BJ (cell line): ENCODE measurements around the gene RAP1GAP. TPM values are rescaled to one million over a fixed set of nuclear protein-coding genes. Genes with fewer than 3 reads are reported as not detected.

Experiments used
- CTCF ChIA-PET: fragments of 350-600 bp; formaldehyde crosslinking; extraction: SDS; loops from one replicate; lab custom pipeline; 2021; ENCODE audit warnings: antibody characterized with exemption, inconsistent platforms; lab: Yijun Ruan, JAX
- POLR2A ChIA-PET: fragments of 300-600 bp; sonication (Branson Sonifier 250); formaldehyde crosslinking; extraction: SDS; loops from one replicate; lab custom pipeline; 2021; ENCODE audit warnings: antibody characterized with exemption; lab: Charles Lee
- DNase-seq: peaks from one replicate; pipeline ENCODE4 v3.0.0-alpha.2; 2011; ENCODE audit warnings: low read depth
- H3K27me3 ChIP-seq: 2 replicates; pipeline ENCODE4 v1.6.0; 2011; ENCODE audit warnings: low read length; ENCODE audit not compliant: control insufficient read depth, insufficient read depth
- H3K36me3 ChIP-seq: 2 replicates; pipeline ENCODE4 v1.5.1; 2011; ENCODE audit warnings: low read length; ENCODE audit not compliant: control insufficient read depth, insufficient read depth
- H3K4me3 ChIP-seq: 2 replicates; pipeline ENCODE4 v1.5.1; 2011; ENCODE audit warnings: low read depth, mild to moderate bottlenecking, control low read depth, low read length
- CTCF ChIP-seq: IDR thresholded peaks from 2 replicates; pipeline ENCODE4 v1.5.1; 2011; ENCODE audit warnings: low read depth, mild to moderate bottlenecking, control low read depth, inconsistent platforms, low read length, moderate library complexity; ENCODE audit not compliant: insufficient read depth
- polyA plus RNA-seq: library from polyadenylated mRNA; depleted of rRNA; stranded (reverse); fragments of >200 nt; gene quantifications from 2 replicates; pipeline ENCODE4 v1.2.3, GENCODE V29; 2011

RAP1GAP gene
- polyA plus RNA-seq, 1 experiment, result 0.16 TPM

DNA sequence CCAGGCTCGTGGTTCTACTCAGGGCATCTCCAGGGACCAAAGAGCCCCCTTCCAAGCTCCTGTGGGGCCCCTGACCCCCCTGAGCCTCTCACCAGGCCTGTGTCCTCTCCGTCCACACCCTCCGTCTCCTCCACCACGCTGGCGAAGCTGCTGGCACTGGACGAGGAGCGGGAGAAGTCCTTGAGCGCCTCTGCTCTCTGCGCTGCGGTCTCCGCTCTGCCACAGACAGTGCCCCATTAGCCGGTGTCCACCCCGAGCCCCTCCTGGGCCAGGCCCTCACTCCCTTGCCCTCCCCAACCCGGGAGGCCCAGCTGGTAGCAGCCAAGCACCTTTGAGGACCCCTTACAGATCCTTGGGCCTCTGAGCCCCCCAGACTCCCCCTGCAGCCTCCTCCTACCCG is 69.8 kb downstream of the RAP1GAP start:
- DNase-seq, result no peak
- ChIA-PET CTCF (interaction anchor here (0.9 kb wide), 1 partner anchor 229 kb away, joined by 3 read pairs; no protein-coding TSS in a partner anchor), POLR2A (no interaction called here)
- Histone ChIP-seq H3K36me3 (no peaks in the 10 kb centered on the region), H3K27me3 (no peaks in the 10 kb centered on the region; the same call in 1 of the 2 replicates), H3K4me3 (no peak overlapping the region)
- TF ChIP-seq CTCF, result no peak

DNA sequence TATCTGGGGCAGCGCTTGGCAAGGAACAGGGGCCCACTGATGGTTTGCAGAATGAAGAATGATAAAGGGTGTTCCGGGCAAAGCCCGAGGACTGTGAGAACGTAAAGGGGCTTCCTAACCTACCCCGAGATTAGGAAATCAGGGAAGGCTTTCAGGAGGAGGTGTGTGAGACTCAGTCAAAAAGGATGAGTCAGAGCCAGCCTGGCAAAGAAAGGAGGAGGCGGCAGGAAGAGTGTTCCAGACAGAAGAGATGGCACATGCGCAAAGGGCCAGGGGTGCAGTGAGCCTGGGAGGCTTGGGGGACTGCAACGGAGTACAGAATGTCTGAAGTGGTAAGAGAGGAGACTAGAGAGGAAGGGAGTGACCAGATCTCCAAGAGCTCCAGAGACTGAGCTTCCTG is 70.3 kb downstream of the RAP1GAP start:
- Histone ChIP-seq H3K4me3 (no peak overlapping the region), H3K27me3 (no peaks in the 10 kb centered on the region; the same call in 1 of the 2 replicates), H3K36me3 (no peaks in the 10 kb centered on the region)
- DNase-seq, result no peak
- TF ChIP-seq CTCF, result no peak
- CTCF ChIA-PET, result interaction anchor here (0.9 kb wide), 1 partner anchor 228 kb away, joined by 3 read pairs; no protein-coding TSS in a partner anchor
- POLR2A ChIA-PET, result no interaction called here

- DNase-seq, result no peak
- Histone ChIP-seq H3K4me3 (no peak overlapping the region), H3K27me3 (no peaks in the 10 kb centered on the region; the same call in 1 of the 2 replicates), H3K36me3 (no peaks in the 10 kb centered on the region)
- ChIA-PET POLR2A (no interaction called here), CTCF (interaction anchor here (0.9 kb wide), 1 partner anchor 228 kb away, joined by 3 read pairs; no protein-coding TSS in a partner anchor)
- no peak for TF ChIP-seq CTCF
Measured at GRCh38 chr1:21598417-21598816, 70.7 kb downstream of the RAP1GAP start.

GRCh38 chr1:21597753-21598152 is 71.4 kb downstream of the RAP1GAP start:
- no peaks in the 10 kb centered on the region for H3K36me3 ChIP-seq
- POLR2A ChIA-PET, result no interaction called here
- no peak overlapping the region for H3K4me3 ChIP-seq
- DNase-seq, result no peak
- no peaks in the 10 kb centered on the region; the same call in 1 of the 2 replicates for H3K27me3 ChIP-seq
- CTCF ChIA-PET, result interaction anchor here (1.2 to 6.7 kb wide), 2 partner anchors 18 to 228 kb away, joined by 3 to 51 read pairs; no protein-coding TSS in a partner anchor
- no peak for TF ChIP-seq CTCF

DNA sequence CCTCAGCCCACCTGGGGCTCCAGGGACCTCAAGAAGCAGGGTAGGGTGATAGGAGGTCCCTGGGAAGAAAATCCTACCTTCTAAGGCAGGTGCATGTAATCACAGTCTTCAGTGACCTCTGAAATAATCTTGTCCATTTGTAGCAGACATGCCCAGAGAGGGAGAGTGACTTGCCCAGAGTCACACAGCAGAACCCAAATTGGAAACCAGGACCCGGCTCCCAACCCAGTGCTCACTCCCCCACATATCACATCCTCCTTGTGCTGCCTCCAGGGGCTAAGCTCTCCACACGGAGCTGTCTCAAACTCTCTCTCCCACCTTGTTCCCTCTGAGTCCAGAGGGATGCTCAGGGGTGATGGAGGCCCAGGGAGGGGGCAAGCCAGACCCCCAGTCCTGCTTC is 72.5 kb downstream of the RAP1GAP start:
- CTCF ChIA-PET, result interaction anchor here (1.0 to 6.7 kb wide), 12 partner anchors 10 to 227 kb away, joined by 3 to 51 read pairs (median 4); partner anchors contain the start of gene ALPL
- H3K36me3 ChIP-seq, result no peaks in the 10 kb centered on the region
- no peak overlapping the region for H3K4me3 ChIP-seq
- TF ChIP-seq CTCF, result no peak
- POLR2A ChIA-PET, result no interaction called here
- no peak for DNase-seq
- peaks cover 2% of the 10 kb centered on the region for H3K27me3 ChIP-seq
